ENCODE results near the gene OAT.

Gene OAT

DNA sequence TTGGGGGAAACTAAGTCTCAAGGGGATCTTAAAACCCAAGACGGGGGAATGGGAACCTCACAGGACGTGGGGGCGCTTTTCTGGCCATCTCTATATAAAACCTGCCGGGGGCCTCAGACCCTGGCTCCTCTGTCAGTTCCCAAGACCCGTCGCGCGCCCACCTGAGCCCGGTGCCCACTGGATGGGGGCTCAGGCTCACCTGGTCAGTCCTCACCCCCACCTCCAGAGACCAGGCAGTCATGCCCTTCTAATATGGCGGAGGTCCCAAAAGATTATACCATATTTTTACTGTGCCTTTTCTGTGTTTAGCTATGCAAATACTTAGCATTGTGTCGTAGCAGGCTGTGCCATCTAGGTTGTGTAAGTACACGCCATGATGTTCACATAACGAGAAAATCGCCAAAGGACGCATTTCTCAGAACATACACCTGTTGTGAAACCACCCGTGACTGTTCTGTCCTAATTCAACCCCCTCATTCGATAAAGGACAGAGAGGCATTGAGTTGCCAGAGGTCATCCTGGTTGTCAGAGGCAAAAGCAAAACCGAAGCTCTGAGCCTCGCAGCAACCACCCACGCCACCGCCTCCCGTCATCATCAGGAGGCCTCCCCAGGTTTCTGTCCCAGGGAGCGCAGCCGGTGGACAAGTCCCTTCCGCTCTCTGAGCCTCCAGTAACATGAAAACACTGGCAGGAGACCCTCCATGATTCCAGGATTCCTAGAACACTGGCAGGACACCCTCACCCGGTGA lies 28.9 kb downstream of the OAT start:
- no peak for DNase-seq (ENCODE audit: low read depth)
- TF ChIP-seq, protein P1, sequence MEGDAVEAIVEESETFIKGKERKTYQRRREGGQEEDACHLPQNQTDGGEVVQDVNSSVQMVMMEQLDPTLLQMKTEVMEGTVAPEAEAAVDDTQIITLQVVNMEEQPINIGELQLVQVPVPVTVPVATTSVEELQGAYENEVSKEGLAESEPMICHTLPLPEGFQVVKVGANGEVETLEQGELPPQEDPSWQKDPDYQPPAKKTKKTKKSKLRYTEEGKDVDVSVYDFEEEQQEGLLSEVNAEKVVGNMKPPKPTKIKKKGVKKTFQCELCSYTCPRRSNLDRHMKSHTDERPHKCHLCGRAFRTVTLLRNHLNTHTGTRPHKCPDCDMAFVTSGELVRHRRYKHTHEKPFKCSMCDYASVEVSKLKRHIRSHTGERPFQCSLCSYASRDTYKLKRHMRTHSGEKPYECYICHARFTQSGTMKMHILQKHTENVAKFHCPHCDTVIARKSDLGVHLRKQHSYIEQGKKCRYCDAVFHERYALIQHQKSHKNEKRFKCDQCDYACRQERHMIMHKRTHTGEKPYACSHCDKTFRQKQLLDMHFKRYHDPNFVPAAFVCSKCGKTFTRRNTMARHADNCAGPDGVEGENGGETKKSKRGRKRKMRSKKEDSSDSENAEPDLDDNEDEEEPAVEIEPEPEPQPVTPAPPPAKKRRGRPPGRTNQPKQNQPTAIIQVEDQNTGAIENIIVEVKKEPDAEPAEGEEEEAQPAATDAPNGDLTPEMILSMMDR (IDR thresholded peaks at IDR 0.05; ENCODE audit: control insufficient read depth, extremely low read depth, insufficient read depth), result no peak
- peak overlapping the region; percentile 30 for H3K4me3 ChIP-seq (ENCODE audit: low read depth, low read length)

DNA sequence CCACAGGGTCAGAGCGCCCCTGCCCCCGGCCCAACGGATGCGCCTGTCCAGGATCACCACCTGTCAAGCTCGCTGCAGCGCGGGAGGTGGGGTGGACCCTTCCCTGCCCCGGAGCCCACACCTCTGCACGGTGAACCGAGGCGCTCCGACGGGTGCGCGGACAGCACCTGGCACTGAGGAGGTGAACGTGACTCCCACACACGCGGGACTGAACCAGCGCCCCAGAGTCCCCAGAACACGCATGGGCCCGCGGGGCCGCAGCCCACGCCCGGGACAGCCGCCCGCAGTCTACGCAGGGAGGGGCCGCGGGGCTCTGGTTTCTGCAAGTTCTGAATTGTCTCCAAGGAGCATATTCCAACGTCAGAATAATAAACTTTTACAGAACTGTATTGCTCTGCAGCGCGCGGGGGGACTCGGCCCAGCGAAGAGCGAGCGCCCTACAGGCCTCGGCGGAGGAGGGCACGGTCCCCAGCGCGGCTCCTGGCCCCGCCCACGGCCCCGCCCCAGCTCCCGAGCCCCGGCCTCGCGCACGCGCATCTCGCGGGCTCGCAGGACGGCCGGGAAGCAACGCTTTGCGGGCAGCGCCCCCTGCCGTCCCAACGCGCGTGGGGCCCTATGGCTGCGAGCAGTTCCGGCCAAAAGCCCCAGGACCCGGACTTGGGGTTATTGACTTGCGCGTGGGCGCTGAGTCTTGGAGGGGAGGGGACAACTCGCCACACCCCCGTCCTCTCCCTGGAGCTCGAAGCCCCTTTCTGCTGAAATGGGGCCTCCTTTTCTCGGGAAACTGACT lies 29.7 kb downstream of the OAT start:
- TF ChIP-seq, protein P1 (IDR thresholded peaks at IDR 0.05; ENCODE audit: control insufficient read depth, extremely low read depth, insufficient read depth), result peak; percentile 99
- peak overlapping the region; percentile 30 for H3K4me3 ChIP-seq (ENCODE audit: low read depth, low read length)
- peak; percentile 25 for DNase-seq (ENCODE audit: low read depth)

DNA sequence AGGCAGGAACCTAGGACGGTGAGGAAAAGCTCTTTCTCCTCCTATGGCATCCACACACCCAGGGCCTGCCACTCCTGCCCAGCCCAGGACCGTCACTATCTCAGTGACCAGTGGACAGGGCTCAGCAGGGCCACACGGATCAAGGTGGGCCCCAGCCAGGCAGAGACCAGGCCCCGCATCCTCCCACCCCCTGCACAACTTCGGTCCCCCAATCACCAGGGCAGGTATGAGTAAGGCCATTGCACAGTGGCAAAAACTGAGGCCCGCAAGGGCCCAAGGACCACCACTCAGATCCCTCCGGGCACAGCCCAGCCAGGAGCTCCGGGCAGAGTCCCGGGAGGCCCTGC lies 30.3 kb downstream of the OAT start:
- DNase-seq (ENCODE audit: low read depth), result no peak
- TF ChIP-seq, protein P1 (IDR thresholded peaks at IDR 0.05; ENCODE audit: control insufficient read depth, extremely low read depth, insufficient read depth), result no peak
- no peak overlapping the region for H3K4me3 ChIP-seq (ENCODE audit: low read depth, low read length)

DNA sequence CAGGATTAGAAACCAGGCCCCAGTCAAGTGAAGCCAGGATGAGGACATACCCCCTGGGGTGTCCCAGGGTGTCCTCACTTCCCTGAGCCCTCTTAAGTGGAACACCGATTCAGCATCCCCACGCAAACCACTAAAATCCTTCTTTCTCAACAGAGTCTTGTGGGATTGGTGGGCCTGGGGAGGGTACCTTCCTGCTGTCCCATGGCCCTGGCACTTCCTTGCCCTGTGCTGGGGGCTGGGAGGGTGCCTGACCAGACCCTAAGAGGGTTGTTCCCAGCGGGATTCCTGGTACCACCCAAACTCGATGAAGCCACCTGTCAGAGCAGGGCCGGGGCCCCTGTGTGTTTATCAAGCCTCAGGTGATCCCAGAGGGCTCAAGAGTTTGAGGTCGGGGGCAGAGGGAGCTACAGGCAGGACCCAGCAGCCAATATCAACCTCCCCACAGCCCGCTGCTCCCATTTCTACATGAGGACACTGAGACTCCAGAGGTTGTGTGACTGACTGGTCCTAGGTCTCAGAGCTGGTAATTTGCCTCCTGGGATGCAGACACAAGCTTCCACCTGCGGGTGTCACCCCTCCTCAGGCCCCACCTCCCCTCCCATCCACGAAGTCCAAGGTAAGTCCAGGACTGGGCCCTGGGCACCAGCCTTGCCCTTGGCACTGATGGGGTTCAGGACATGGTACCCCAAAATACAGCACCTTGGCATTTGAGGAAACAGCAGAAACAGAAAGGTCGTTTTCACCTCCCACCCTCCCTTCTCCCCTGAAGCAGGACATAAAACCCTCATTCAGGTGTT lies 31.4 kb downstream of the OAT start:
- DNase-seq (ENCODE audit: low read depth), result no peak
- H3K4me3 ChIP-seq (ENCODE audit: low read depth, low read length), result no peak overlapping the region
- TF ChIP-seq, protein P1 (IDR thresholded peaks at IDR 0.05; ENCODE audit: control insufficient read depth, extremely low read depth, insufficient read depth), result no peak

DNA sequence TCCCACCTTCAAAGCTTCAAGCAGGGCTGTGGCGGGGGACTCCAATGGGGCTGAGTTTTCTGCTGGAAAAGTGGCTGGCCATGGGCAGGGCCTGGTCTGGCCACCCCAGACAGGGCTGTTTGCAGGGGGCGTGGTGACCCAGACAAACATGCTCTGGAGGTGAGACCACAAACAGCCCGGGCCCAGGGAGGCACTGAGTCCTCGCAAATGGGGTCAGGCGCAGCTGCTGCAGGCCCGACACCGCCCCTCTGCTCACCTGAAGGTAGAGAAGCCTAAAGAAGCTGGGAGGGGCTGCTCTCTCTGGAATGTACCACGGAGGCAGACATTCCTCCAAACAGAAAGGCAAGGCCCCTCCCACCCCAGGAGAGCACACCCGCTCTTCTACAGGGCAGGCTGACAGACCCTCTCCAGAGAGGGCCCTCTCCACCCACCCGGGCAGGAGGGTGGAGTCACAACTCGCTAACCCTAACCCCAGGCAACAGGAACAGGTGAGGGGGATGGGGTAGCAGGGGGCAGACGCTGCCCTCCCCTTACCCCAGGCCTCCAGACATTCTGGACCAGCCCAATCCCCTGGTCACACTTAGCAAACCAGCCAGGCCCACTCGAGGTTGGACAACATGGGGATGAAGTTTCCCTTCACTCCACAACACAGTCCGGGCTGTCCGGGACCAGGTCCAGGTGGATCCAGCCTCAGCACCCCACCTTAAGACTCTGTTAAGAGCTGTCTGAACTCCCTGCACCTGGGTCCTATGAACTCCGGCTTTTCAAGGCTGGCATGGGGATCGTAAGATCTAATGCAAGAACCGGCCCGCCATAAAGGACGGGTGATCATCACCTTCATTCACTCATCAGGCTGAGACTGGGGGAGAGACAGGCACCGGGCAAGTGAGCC lies 32.3 kb downstream of the OAT start:
- TF ChIP-seq, protein P1 (IDR thresholded peaks at IDR 0.05; ENCODE audit: control insufficient read depth, extremely low read depth, insufficient read depth), result no peak
- H3K4me3 ChIP-seq (ENCODE audit: low read depth, low read length), result no peak overlapping the region
- DNase-seq (ENCODE audit: low read depth), result no peak

DNA sequence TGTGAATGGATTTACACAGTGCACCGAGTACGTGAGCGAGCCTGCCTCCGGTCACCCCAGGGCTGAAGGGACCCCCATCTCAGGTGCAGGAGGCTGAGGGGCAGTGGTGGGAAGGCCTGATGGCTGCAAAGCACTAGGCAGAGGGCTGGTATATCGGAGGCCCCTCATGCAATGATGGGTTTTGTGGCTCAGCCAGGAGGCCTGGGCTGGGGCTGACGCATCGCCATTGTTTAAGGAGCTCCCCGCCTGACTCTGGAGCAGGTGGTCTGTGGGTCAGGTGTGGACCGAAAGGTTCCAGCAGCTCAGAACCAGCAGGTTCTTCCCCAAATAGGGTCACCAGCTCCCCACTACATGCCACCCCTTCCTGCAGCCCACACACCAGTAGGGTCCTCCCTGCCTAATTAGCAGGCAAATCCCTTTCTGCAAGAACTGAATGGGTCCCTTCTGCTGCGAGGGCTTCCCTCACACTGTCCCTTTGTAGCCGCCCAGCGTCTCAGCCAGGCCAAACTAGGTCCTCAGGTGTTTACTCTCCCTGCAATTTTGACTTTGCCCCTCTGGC lies 33.0 kb downstream of the OAT start:
- H3K4me3 ChIP-seq (ENCODE audit: low read depth, low read length), result no peak overlapping the region
- TF ChIP-seq, protein P1 (IDR thresholded peaks at IDR 0.05; ENCODE audit: control insufficient read depth, extremely low read depth, insufficient read depth), result no peak
- no peak for DNase-seq (ENCODE audit: low read depth)

Data from LNCaP clone FGC (cell line).